Measurements from ENCODE around the gene REPIN1.

- TF ChIP-seq CTCF (IDR thresholded peaks at IDR 0.05; ENCODE audit: low read length) (no peak), EZH2 (IDR thresholded peaks at IDR 0.05; ENCODE audit: borderline replicate concordance, low read length) (no peak)
Observed at GRCh38 chr7:150358988-150359621, 9.5 kb upstream of the REPIN1 start.
